GM12865 (cell line): Measurements from ENCODE around the gene SMIM27.
A peak's percentile ranks its signal among the peaks of the same experiment; 100 is the strongest.

Source experiments
- DNase-seq: peaks from one replicate; pipeline ENCODE4 v3.0.0; 2010; ENCODE audit warnings: low read depth
- H3K4me3 ChIP-seq: 2 replicates; pipeline ENCODE4 v1.5.1; 2011; ENCODE audit warnings: mild to moderate bottlenecking, low read depth, low read length, control low read depth
- TF ChIP-seq, protein P1 (sequence below): IDR thresholded peaks from 2 replicates; pipeline ENCODE4 v1.5.1; 2011; ENCODE audit warnings: low read length, control low read depth, low read depth, inconsistent platforms; ENCODE audit not compliant: insufficient read depth; ENCODE audit errors: missing control alignments

The SMIM27 gene

DNA sequence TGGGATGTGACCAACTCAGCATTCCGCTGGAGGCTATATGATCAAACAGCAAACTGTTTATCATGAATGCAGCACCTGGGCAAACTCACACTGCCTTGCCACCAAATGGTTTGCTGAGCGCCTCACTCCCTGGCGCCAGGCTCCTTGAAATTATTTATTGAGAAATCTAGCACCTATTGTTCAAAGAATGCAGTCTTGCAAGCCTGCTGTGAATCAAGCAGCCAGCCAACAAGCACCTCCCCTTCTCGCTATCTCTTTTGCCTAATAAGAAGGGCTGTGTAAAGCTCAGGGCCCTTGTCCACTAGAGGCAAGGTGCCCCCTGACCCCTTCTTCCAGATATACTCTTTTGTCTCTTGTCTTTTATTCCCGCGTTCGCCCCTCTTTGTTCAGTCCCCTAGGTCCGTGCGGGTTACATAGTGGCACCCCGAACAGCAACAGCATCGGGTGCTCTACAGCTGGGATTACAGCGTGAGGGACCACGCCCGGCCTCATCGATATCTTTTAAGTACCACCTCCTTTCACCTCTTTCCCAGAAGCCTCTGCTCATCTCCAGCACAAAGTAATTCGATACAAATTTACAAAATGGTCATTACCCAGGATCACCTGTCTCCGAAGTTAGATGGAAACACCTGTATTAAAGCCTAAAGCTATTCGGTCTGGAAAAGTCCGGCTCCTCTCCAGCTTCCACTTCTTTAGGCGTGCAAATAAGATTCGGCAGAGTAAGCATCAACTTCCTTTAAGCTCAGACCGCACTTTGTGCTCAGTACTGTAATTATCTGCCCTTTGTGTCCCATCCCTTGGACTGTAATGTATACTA lies 27.0 kb upstream of the SMIM27 start:
- peak; percentile 12 for DNase-seq
- H3K4me3 ChIP-seq: peak overlapping the region; percentile 86
- TF ChIP-seq, protein P1, sequence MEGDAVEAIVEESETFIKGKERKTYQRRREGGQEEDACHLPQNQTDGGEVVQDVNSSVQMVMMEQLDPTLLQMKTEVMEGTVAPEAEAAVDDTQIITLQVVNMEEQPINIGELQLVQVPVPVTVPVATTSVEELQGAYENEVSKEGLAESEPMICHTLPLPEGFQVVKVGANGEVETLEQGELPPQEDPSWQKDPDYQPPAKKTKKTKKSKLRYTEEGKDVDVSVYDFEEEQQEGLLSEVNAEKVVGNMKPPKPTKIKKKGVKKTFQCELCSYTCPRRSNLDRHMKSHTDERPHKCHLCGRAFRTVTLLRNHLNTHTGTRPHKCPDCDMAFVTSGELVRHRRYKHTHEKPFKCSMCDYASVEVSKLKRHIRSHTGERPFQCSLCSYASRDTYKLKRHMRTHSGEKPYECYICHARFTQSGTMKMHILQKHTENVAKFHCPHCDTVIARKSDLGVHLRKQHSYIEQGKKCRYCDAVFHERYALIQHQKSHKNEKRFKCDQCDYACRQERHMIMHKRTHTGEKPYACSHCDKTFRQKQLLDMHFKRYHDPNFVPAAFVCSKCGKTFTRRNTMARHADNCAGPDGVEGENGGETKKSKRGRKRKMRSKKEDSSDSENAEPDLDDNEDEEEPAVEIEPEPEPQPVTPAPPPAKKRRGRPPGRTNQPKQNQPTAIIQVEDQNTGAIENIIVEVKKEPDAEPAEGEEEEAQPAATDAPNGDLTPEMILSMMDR: no peak

DNA sequence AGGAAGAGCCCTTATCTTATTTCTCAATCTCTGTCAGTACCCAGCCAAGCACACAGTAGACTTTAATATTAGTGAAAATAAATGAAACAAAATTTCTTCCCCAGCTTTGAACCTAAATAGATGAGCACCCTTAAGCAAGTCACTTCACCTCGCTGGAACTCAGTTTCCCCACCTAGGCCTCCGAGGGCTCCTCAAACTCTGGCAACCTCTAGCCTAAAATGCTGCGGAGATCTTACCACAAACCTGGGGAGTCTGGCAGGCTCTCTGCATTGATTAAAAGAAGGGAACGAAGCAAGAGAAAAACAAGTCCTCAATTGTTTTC lies 26.5 kb upstream of the SMIM27 start:
- DNase-seq: no peak
- peak overlapping the region; percentile 86 for H3K4me3 ChIP-seq
- TF ChIP-seq, protein P1: no peak

DNA sequence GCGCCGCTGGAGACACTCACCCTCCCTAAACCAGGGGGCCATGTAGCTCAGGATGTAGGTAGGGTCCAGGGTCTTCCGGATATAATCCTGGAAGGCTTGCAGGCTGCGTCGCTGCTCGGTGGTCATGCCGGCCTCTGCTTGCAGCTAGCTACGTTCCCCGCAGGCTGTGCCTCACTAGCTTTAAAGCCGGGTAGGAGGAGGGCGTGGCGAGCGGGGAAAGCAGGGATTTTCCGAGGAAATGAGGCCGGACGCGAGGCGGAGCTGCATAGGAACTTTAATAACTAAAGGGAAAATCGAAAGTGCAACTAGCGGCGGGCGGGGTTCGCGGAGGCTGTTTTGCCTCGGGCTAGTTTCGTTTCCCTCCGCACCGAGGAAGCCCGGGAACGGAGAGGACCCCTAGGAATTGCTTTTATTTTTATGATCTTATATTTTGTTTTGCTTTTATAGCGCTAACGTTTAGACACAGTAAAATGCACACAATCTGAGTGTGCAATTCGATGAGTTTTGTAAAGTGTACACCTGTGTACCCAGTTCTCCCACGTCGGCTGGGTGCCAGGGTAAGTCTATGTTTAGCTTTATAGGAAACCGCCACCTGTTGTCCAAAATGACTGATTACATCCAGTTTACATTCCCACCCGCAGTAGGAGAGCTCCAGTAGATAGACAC lies 26.0 kb upstream of the SMIM27 start, which contains the start of gene RIGI:
Gene RIGI (minus strand): TSS at position 156 of the 666 bp plus-strand sequence. CDS start 30 bp downstream, at position 126.
- DNase-seq: peak; percentile 79
- H3K4me3 ChIP-seq: peak within 1 kb of the TSS; percentile 86
- TF ChIP-seq, protein P1: peak; percentile 22

DNA sequence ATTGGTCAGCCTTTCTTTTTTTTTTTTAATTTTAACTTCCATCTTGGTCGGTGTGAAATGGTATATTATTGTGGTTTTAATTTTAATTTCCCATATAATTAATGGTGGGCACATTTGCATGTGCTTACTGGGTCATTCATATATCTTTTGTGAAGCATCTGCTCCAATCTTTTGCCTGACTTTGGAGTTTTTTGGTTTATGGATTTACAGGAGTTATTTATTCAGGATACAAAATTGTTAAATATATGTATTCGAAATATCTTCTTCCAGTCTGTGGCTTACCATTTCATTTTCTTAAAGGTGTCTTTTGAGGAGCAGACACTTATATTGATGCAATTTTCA lies 25.4 kb upstream of the SMIM27 start:
- no peak for DNase-seq
- peak overlapping the region; percentile 86 for H3K4me3 ChIP-seq
- TF ChIP-seq, protein P1: no peak

DNA sequence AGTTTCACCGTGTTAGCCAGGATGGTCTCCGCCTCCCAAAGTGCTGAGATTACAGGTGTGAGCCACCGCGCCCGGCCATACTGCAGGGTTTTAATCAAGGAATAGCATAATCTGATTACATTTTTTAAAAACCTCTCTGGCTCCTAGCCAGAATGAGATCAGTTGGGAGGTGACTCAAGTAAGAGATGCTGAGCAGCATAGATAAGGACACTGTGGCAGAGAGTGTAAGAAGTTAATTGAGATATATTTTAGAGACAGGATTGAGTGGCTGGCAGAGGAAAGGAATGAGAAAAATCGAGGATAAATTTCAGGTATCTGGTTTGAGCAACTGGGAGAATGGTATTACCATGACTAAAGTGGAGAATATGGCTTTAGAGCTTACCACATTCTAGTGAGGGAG lies 18.8 kb upstream of the SMIM27 start:
- no peak for DNase-seq
- H3K4me3 ChIP-seq: no peak overlapping the region
- TF ChIP-seq, protein P1: no peak

DNA sequence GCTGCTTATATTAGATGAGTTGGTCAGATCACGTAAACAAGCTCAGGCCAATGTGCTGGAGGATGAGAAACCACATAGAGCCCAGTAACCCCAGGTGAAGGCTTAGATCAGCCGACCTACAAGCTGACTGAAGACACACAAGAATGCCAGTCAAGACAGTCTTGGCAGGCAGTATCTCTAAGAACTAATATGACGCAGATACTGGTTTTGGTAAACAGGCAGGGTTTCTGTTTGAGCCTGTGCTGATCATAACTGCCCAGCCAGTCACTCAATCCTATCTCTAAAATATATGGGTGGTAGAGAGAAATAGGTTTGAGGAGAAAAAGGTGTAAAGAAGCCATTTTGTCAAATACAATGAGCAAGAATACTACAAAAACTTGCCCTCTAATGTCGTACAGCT lies 18.3 kb upstream of the SMIM27 start:
- H3K4me3 ChIP-seq: no peak overlapping the region
- DNase-seq: no peak
- TF ChIP-seq, protein P1: no peak
